ENCODE data around the gene SGSM1. TPM values are rescaled to one million over a fixed set of nuclear protein-coding genes. Genes with fewer than 3 reads are reported as not detected.

Gene SGSM1
- total and polyA plus RNA-seq, 4 donors, result 0.50 to 9.5 (median 7.5) TPM

- 72 to 73% methylated on average over 18 of the region's 18 CpGs for WGBS, 2 donors
- intact Hi-C loops (cut with DNase I), result no loop called here
- Histone ChIP-seq H3K4me3 (ENCODE audit: low read length in 2 of 2) (no peak overlapping the region), H3K27ac (ENCODE audit: low read depth in 1 of 2, low read length in 2 of 2) (peak overlapping the region in 1 of 2 donors; percentile 2), H3K4me1 (ENCODE audit: control insufficient read depth in 1 of 2, insufficient read depth in 2 of 2, low read length in 2 of 2) (no peaks in the 10 kb centered on the region), H3K36me3 (ENCODE audit: control insufficient read depth in 1 of 2, insufficient read depth in 2 of 2, low read length in 1 of 2) (no peaks in the 10 kb centered on the region), H3K27me3 (ENCODE audit: control insufficient read depth in 1 of 2, insufficient read depth in 2 of 2, low read length in 1 of 2) (no peaks in the 10 kb centered on the region), H3K9me3 (ENCODE audit: control insufficient read depth, low read length) (no peaks in the 10 kb centered on the region)
- ATAC-seq (ENCODE audit: low FRiP score) (peak; percentile 27), DNase-seq (no peak)
Measured at GRCh38 chr22:24976442-24977218, 170.6 kb downstream of the SGSM1 start.

Other genes with a start within 250 kb of the SGSM1 start
- 10 to 100 TPM in 1 of 2 donors, 1 to 10 TPM in 1; 4.6 to 15.0 TPM for gene LRRC75B, start 213.1 kb upstream of the SGSM1 start, total RNA-seq
- gene LRRC75B, start 213.1 kb upstream of the SGSM1 start, polyA plus RNA-seq, result 10 to 100 TPM in 1 of 2 donors, 1 to 10 TPM in 1; 6.1 to 47.7 TPM
- gene GGT1, start 203.0 kb upstream of the SGSM1 start, total RNA-seq, result 10 to 100 TPM in 1 of 2 donors, 1 to 10 TPM in 1; 4.0 to 14.2 TPM
- gene GGT1, start 203.0 kb upstream of the SGSM1 start, polyA plus RNA-seq, result 10 to 100 TPM; 14.3 to 24.1 TPM
- not detected for gene PIWIL3, start 31.5 kb upstream of the SGSM1 start, total RNA-seq
- gene PIWIL3, start 31.5 kb upstream of the SGSM1 start, polyA plus RNA-seq, result not detected
- gene LHFPL7, start 140.5 kb downstream of the SGSM1 start, total RNA-seq, result not detected
- not detected for gene LHFPL7, start 140.5 kb downstream of the SGSM1 start, polyA plus RNA-seq
- 10 to 100 TPM; 57.0 to 93.3 TPM for gene KIAA1671, start 146.5 kb downstream of the SGSM1 start, total RNA-seq
- 10 to 100 TPM; 11.5 to 15.4 TPM for gene KIAA1671, start 146.5 kb downstream of the SGSM1 start, polyA plus RNA-seq